ENCODE measurements around the gene CAPZB.
"Not testable (repeated sequence)": the region's sequence is repeated elsewhere in the genome, so short reads cannot be mapped to it uniquely, and the experiment has no call there.

CAPZB gene

DNA sequence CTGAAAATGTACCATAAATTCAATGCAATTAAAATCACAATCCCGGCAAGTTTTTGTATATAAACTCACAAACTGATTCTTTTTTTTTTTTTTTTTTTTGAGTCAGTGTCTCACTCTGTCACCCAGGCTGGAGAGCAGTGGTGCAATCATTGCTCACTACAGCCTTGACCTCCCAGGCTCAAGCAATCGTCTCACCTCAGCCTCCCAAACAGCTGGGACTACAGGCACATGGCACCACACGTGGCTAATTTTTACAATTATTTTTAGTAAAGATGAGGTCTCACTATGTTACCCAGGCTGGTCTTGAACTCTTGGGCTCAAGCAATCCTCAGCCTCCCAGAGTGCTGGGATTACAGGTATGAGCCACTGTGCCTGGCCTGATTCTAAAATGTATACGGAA, 12.1 kb upstream of the CAPZB start:
- not testable (repeated sequence) for DNase-seq (ENCODE audit: low read depth)

DNA sequence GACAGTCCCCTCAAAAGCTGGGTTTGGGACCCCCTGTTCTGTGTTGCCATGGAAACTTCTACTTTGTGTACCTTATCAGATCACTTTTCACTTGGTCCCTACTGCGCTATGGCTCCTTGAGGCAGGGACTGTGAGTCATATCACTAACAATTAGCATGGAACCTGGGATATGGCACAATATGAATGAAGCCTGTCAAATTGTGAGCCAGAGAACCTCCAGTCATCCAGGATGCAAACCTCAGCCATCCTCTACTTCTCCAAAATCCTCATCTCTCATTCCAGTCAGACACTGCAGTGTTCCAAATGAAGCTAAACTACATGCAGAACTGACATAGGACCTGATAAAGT, 11.2 kb upstream of the CAPZB start:
- no peak for DNase-seq (ENCODE audit: low read depth)

DNA sequence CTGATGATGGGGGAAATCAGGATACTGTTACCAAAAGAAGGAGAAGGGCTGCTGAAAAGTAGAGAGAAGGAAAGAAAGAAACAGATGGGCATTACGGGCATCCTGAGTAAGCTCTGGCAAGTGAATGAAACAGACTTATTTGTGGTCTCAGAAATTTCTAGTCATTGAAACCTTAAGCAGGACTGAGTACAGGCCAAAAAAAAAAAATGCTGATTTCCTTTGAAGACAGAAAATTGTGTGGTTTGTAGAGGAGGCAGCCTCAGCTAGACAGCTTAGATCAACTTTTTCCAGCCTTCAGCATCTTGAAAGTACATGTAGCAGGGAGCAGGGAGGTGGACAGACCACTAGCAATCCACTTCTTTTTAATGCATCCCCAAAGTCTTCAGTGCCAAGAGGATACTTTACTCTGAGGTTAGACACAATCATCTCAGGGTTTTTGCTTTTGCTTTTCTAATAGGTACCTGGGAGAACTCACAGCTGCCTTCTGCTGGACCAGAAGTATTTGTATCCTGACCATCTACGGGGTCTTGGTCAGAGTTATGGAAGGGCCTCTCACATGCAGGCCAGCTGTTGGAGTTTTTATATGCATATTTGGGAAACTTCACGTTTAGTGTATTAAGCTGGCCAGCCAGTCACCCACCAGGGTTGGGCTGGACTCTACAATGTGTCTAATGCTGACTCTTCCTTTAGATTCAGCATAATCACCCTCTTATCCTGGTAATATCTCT, 10.6 kb upstream of the CAPZB start:
- no peak for DNase-seq (ENCODE audit: low read depth)

DNA sequence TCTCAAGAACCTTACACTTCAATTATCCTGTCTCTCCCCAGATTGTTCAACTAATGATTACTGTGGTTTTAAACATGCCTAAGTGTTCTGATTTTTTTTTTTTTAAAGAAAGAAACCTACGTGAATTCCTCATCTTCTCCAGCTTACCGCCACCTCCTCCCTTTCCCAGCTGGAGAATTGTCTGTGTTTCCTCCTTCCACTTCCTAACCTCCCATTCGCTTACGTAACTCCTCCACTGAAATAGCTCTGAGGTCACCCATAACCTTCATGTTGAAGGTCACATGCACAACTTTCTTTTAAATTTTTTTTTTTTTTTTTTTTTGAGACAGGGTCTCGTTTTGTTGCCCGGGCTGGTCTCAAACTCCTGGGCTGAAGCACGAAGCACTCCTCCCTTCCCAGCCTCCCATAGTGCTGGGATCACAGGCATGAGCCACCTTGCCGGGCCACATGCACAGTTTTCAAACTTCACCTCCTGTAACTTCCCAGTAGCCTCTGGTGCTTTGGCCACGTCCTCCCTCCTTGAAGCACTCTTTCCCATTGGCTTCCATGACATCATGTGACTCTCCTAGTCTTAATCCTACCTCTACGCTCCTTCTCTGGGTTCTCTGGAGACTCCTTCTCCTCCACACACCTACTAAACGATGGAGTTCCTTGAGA, 9.8 kb upstream of the CAPZB start:
- no peak for DNase-seq (ENCODE audit: low read depth)

- DNase-seq (ENCODE audit: low read depth) = no peak
Observed at GRCh38 chr1:19493547-19493946, 8.2 kb upstream of the CAPZB start.

DNA sequence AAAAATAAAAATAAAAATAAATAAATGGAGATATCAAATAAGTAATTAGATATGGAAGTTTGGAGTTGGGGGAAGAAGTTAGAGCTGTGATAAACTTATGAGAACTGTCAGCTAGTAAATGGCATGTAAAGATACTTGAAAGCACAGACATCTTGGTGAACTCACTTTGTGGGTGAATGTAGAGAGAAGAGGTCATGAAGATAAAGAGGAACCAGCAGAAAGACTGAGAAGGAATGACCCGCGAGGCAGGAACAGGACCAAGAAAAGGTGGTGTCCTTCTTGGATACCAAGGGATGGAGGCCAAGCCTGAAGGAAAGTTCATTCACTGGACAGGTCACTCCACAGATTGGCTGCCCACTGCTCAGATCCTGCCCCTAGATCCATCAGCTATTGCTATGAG, 4.7 kb upstream of the CAPZB start:
- DNase-seq (ENCODE audit: low read depth) = no peak

- no peak for DNase-seq (ENCODE audit: low read depth)
Observed at GRCh38 chr1:19488136-19488535, 2.8 kb upstream of the CAPZB start.

GRCh38 chr1:19484798-19485361, 459 bp downstream of the CAPZB start:
- no peak for DNase-seq (ENCODE audit: low read depth)

DNA sequence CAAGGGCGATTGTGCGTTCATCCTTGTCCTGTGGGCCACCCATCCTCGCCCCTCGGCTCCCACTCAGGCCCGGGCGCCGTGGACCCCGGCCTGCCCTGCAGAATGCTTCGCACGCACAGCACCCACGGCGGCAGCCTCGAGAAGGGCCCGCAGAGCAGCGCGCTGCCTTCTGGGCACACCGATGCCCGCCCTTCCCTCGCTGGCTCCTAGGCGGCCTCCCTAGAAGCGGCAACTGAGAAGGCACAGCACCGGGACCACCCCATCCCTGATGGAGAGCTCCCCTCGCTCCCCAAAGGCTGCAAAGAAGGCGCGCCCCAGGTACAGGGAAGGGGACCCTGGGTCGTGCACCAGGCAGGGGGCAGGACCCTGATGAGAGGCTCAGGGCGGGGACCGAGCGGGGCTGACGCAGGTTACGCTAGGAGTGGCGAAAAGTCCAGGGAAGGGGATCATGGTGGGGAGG, 971 bp downstream of the CAPZB start:
- DNase-seq (ENCODE audit: low read depth) = no peak

- DNase-seq (ENCODE audit: low read depth) = no peak
Observed at GRCh38 chr1:19483691-19484090, 1.6 kb downstream of the CAPZB start.

DNA sequence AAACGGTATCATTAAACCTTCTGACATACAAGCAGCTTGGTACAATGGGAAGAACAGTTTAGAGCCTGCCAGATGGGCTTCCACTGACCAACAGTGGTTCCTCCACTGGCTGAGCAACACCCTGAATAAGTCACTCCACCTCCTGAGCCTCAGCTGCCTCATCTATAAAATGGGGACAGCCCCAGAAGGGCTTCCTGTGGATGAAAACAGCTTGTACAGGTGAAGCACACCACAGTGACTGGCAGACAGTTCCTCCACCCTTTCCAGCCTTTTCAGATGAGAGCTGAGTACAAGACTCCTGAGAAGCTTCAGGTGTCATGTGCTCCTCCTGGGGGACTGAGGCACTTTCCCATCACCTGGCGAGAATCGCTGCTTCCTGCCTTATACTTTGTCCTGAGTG, 2.1 kb downstream of the CAPZB start:
- DNase-seq (ENCODE audit: low read depth) = no peak

DNA sequence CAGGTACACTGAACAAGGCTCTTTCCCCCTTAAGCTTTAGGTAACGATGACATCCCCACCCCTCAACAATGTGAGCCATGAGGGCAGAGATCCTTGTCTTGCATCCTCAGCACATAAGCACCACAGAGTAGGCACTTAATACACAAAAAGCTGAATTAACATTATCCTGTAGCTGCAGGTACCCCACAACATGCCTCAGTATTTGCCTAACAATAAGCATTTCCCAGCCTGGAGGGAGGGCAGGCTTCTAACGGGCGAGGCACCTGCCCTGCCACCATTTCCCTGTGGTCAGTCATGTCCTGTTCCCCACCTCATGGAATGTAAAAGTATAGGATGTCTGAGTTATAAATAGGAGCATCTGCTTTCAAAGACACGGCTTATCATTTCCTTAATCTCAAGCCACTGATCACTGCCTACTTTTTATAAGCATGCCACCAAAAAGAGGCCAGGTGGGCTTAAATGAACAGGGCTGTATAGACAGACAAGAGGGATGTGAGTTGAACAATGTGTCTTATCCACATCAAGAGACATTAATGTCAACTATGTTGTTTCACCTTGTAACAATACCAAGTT, 3.4 kb downstream of the CAPZB start:
- DNase-seq (ENCODE audit: low read depth) = no peak

GRCh38 chr1:19480282-19480681, 5.1 kb downstream of the CAPZB start:
- DNase-seq (ENCODE audit: low read depth) = no peak

- no peak for DNase-seq (ENCODE audit: low read depth)
Observed at GRCh38 chr1:19479351-19480120, 5.8 kb downstream of the CAPZB start.

GRCh38 chr1:19478322-19478721, 7.0 kb downstream of the CAPZB start:
- DNase-seq (ENCODE audit: low read depth) = no peak

- DNase-seq (ENCODE audit: low read depth) = no peak
Observed at GRCh38 chr1:19477284-19478249, 7.8 kb downstream of the CAPZB start.

- DNase-seq (ENCODE audit: low read depth) = no peak
Observed at GRCh38 chr1:19476450-19477190, 8.7 kb downstream of the CAPZB start.

DNA sequence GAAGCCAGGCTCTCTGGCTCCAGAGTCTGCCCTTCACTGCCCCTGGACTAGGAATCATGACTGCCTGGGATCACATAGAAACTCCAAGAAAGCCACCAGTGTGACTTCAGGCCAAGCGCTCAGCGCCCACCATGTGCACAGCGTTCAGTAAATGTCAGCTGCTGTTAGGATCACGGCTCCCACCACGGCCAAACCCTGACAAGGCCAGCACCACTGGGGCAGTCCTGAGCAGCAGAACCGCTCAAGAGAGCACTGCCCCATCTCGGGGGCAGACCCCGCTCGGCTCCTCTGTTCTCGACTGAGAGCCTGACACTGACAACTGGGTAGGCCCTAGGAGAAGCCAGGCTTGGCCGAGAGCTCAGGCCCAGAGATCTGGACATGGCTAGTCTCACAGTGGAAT, 10.0 kb downstream of the CAPZB start:
- no peak for DNase-seq (ENCODE audit: low read depth)

DNA sequence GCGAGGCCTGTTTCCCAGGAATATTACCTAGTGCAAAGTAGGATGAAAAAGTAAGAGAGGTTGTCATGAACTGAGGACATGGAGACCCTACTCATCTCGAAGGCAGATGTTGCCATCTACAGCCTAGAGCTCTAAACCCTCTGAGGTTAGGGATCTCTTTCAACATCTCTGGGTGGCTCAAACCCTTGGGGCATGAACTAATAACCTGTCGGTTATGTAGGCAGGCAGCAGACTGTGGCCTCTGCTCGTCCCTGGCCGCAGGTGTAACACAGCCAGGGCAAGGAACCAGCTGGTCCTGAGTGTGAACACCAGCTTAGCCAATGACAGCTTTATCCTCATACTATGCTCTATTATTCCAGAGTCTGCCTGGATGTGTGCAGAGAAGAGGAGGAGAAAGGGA, 13.2 kb downstream of the CAPZB start:
- DNase-seq (ENCODE audit: low read depth) = no peak

DNA sequence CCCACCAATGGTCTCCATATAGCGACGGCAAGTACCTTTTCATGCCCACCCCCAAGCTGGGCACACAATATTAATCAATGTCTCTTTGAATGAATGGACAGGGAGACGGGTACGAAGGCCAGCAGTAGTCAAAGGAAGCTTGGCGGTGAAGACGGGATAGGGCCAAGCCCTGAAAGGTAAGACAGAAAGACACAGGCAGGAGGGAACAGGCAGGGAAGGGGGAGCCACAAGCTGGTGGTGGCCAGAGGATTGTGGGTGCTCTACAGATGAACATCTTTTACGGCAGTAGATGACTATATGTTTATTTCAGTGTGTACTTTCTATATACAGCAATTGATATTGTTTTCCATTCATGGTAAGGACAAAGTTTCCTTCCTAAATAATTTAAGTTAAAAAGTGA, 16.3 kb downstream of the CAPZB start:
- no peak for DNase-seq (ENCODE audit: low read depth)

Data from activated T-cell treated with anti-CD3 and anti-CD28 coated beads for 1 hour (primary cell).